Stimulated activated naive CD8-positive, alpha-beta T cell treated with anti-CD3 and anti-CD28 coated beads, Interleukin-15, Interleukin-2, amounts not matched to agents 100 U/mL and 50 U/mL, for 24 hours (primary cell): ENCODE data around the gene SLC41A3.

Source experiments
- ATAC-seq: fragments of 150-1000 bp; cut with Tn5 transposase; one replicate; pipeline ENCODE4 v1.10.0; 2021
- DNase-seq: peaks from one replicate; pipeline ENCODE4 v3.0.0; 2021

The SLC41A3 gene

GRCh38 chr3:126119976-126120375 lies 36.1 kb upstream of the SLC41A3 start:
- ATAC-seq (no peak), DNase-seq (no peak)

DNA sequence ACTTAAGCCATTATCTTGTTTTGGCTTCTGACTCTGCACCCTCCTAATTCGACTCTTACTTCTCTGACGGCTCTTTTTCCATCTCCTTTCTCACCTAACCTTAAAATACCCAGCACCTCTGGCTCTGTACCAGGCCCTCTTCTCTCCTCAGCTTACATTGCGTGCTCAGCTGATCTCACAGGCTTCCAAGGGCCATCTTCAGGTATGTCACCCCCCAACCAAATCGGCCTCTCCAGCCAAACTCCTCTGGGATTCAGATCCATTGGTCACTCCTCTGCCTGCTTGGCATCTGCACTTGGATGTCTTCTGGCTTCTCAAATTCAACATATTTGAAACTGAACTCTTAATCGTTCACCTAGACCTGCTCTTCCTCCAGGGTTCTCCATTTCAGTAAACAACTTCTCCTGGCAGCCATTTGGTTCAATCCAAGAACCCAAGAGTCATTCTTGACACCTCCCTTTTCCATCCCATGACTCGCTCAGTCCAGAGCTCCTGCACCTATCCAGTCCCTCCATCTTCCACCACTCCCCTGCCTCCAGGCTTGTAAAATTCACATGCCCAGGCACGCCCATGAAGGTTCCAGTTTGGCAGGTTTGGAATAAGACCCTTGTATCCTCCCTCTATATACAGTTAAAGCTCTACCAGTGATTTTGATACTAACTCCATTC lies 35.2 kb upstream of the SLC41A3 start:
- no peak for DNase-seq

DNA sequence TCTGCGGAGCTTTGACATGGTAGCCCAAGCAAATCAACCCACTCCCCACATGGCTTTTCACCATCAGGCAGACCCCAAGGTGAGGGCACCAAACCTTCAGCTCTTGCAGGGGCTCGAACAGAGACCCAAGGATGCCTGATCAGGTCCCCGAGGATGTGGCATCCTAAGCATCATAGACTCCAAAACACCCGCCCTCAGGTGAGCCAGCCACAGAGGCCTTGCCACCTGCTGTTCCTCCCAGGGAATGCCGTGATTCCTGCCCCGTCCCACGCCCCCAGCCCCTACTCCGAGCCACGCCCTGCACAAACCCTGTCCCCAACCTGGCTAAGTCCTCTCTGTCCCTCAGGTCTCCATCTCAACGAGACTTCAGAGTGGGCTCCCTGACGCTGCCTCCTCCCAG lies 34.7 kb upstream of the SLC41A3 start:
- no peak for DNase-seq
- ATAC-seq = peak; percentile 26

More for the DNA sequence above, 35.2 kb upstream of the SLC41A3 start:
- no peak for ATAC-seq

GRCh38 chr3:126117786-126118185 lies 33.9 kb upstream of the SLC41A3 start:
- no peak for ATAC-seq
- DNase-seq = no peak

GRCh38 chr3:126117212-126117611 lies 33.3 kb upstream of the SLC41A3 start:
- ATAC-seq = no peak
- no peak for DNase-seq

GRCh38 chr3:126116526-126116925 lies 32.6 kb upstream of the SLC41A3 start:
- ATAC-seq = no peak
- DNase-seq = no peak

GRCh38 chr3:126114443-126115386 lies 30.8 kb upstream of the SLC41A3 start:
- DNase-seq (no peak), ATAC-seq (no peak)

DNA sequence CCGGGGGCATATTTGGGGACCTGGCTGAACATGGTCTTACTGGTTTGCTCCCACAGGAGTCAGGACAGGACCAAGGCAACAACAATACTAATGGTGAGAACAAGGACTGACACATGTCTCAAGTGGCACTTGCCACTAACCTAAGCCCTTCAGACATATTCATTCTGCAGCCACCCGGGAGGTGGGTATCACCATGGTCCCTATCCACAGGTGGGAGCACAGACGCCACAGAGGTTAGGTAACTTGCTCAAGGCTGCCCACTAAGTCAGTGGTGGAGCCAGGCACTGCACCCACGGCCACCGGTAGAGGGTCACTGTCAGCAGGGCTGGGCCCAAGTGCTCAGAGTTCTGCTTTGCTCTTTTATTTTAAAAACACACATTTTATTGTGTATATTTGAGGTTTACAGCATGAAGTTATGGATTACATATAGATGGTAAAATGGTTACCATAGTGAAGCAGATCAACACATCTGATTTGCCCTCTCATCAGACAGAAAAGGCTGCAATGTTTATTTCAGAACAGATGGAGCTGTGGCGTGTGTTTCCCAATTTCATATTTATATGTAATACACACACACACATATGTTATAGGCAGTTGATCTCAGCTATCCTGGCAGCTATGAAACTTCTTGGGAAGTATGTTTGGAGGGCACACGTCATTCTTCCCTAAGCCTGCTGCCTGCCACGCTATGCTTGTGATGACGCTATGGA lies 30.0 kb upstream of the SLC41A3 start:
- ATAC-seq (peak; percentile 31), DNase-seq (no peak)

DNA sequence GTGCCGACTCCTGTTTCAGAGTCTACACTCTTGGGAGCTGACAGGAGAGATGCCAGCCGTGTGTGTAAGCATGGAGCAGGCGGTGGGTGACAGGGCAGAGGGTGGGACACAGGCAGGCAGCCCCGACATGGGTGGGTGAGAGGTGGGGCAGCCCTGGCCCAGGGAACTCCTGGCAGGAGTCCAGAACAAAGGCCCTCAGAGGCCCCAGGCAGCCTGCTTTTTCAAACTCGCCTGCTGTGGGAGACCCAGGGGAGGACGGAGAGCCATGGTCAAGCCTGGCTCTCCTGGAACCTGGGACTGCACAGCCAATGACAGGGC lies 29.3 kb upstream of the SLC41A3 start:
- no peak for DNase-seq
- no peak for ATAC-seq

GRCh38 chr3:126112531-126113237 lies 28.8 kb upstream of the SLC41A3 start:
- ATAC-seq (no peak), DNase-seq (no peak)

GRCh38 chr3:126111566-126112475 lies 27.9 kb upstream of the SLC41A3 start:
- ATAC-seq (no peak), DNase-seq (no peak)

GRCh38 chr3:126111126-126111551 lies 27.2 kb upstream of the SLC41A3 start:
- DNase-seq (no peak), ATAC-seq (no peak)

GRCh38 chr3:126110431-126111125 lies 26.7 kb upstream of the SLC41A3 start:
- no peak for ATAC-seq
- DNase-seq = no peak

DNA sequence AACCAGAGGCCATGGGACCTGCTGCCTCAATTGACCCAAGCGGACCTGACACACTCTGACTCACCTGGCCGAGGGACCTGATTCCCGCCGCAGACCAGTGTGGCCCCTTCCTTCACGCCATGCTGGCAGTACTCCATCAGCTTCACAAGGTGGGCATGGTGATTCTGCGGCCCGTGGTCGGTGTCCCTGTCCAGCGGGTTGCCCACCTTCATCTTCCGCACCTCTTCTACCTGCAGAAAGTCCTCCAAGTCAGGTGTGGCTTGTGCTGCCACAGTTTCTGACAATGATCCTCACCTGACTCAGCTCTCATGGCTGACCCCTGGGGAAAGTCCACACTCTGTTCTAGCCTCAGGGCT lies 25.9 kb upstream of the SLC41A3 start:
- no peak for ATAC-seq
- no peak for DNase-seq

DNA sequence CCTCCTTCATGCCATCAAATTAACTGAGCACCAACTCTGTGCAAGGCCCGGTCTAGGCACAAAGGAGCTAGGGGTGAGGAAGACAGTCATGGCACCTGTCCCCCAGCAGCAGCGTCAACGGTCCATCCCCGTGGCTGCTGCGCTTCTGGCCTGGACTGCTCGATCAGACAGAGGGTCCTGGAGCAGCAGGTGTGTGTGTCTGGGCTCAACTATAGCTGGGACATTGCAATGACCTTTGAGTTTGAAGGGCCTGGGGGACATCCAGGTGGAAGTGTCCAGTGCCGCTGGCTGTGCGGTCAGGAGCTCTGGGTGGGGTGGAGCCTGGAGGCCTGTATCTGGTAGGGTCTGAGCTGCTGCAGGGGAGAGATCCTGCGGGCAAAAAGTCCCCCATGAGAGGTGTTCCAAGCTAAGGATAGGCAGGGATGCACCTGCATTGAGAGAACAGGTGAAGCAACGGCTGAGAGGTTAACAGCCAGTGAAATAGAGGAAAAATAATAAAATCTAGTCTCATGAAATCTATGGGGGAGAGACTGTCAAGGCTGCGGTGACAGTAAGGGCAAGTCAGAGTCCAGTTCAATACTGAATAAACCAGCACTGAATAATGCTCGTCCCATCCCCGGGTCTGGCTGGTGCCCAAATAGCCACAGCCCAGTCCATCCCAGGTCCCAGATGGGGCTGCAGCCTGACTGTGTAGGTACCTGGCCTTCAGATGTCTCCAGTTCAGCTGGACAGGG lies 25.4 kb upstream of the SLC41A3 start:
- ATAC-seq (no peak), DNase-seq (no peak)

- ATAC-seq (no peak), DNase-seq (no peak)
Measured at GRCh38 chr3:126108676-126109050, 24.7 kb upstream of the SLC41A3 start.

DNA sequence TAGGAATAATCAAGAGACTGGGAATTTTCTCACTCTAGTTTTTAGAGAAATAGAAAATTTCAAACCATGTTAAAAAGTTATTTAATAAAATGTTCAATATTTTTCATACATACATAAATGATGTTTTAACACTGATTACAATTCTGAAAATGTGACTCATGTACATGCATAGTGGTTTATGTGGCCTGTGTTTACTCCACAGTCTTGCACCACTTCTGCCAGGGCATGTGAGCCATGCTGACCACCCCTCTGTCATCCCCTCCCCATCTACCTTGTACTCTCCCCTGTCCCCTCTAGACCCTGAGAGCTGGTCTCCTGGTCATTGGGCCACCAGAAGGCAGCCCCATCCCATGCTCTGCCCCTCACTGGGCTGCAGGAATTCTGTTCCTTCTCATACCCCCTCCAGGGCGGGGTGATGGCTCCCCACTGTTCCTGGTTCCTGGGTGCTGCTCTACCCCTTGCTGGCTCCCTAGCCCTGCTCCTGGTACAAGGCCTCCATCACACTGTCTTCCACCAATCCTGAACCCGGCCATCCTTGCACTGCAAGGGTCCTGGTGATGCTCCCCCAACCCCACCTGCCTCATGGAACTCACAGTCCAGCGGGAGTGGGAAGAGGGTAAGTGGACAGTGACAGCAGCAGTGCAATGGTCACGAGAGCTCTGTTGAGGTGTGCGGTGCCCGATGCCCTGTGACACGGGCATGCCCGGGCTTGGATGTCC lies 24.2 kb upstream of the SLC41A3 start:
- DNase-seq (no peak), ATAC-seq (no peak)

- ATAC-seq = no peak
- DNase-seq = no peak
Measured at GRCh38 chr3:126107203-126107939, 23.4 kb upstream of the SLC41A3 start.
